NT2/D1 (cell line): ENCODE data around the gene CHN2.

ENCODE experiments used
- SUZ12 ChIP-seq: IDR thresholded peaks from 2 replicates; pipeline ENCODE4 v1.6.1; 2011; ENCODE audit not compliant: insufficient read length, insufficient read depth; ENCODE audit errors: extremely low read depth
- YY1 ChIP-seq: IDR thresholded peaks from 2 replicates; pipeline ENCODE4 v1.6.1; 2011; ENCODE audit not compliant: insufficient read length, insufficient read depth

GRCh38 chr7:29372351-29373090 is 177.9 kb downstream of the CHN2 start:
- TF ChIP-seq YY1 (no peak), SUZ12 (no peak)
